ENCODE measurements around the gene SERPINB10.
A peak's percentile ranks its signal among the peaks of the same experiment; 100 is the strongest.

SERPINB10 gene

DNA sequence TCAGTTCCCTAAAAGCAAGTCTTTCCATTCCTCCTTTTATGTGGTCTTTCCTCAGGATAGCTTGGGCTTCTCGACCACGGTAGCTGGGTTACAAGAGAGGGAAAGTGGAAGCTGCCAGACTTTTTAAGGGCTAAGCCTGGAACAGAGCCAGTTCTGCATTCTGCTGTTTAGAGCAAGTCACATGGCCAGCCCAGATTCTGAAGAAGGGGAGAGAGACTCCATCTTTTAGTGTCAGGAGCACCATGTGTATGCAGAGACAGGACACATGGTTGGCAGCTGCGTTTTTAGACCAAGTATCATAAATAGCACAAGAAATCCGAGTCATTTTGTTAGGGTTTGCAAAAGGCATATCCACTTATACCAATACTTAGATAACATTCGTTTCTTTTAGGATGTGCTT is 46.1 kb downstream of the SERPINB10 start:
- CTCF ChIA-PET: interaction anchor here (0.8 to 3.8 kb wide), 3 partner anchors 10 to 40 kb away, joined by 3 to 39 read pairs (median 8); no protein-coding TSS in a partner anchor
- Histone ChIP-seq H3K4me1 (ENCODE audit: control insufficient read depth, insufficient read depth, low read length) (no peaks in the 10 kb centered on the region), H3K9me3 (ENCODE audit: control insufficient read depth, insufficient read depth, low read depth, low read length) (no peaks in the 10 kb centered on the region), H3K27ac (ENCODE audit: extremely low read depth, low read depth, low read length) (no peak overlapping the region), H3K36me3 (ENCODE audit: control insufficient read depth in 2 of 2, insufficient read depth in 1 of 2, low read length in 2 of 2) (no peaks in the 10 kb centered on the region; a peak in 1 of 3 replicates), H3K4me3 (ENCODE audit: low read depth, low read length) (no peak overlapping the region)
- POLR2A ChIA-PET: interaction anchor here (1.3 kb wide), 1 partner anchor 17 kb away, joined by 5 read pairs; the partner anchor contains the start of gene SERPINB8
- TF ChIP-seq, protein P1, sequence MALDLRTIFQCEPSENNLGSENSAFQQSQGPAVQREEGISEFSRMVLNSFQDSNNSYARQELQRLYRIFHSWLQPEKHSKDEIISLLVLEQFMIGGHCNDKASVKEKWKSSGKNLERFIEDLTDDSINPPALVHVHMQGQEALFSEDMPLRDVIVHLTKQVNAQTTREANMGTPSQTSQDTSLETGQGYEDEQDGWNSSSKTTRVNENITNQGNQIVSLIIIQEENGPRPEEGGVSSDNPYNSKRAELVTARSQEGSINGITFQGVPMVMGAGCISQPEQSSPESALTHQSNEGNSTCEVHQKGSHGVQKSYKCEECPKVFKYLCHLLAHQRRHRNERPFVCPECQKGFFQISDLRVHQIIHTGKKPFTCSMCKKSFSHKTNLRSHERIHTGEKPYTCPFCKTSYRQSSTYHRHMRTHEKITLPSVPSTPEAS (tag by site-specific recombination; IDR thresholded peaks at IDR 0.05): no peak
- TF ChIP-seq, protein P2, sequence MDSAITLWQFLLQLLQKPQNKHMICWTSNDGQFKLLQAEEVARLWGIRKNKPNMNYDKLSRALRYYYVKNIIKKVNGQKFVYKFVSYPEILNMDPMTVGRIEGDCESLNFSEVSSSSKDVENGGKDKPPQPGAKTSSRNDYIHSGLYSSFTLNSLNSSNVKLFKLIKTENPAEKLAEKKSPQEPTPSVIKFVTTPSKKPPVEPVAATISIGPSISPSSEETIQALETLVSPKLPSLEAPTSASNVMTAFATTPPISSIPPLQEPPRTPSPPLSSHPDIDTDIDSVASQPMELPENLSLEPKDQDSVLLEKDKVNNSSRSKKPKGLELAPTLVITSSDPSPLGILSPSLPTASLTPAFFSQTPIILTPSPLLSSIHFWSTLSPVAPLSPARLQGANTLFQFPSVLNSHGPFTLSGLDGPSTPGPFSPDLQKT (IDR thresholded peaks at IDR 0.05; ENCODE audit: borderline replicate concordance, low read depth, low read length): no peak
- no peak for TF ChIP-seq KLF16 (tag by site-specific recombination; IDR thresholded peaks at IDR 0.05)
- TF ChIP-seq ZNF561 (tag by site-specific recombination; IDR thresholded peaks at IDR 0.05; ENCODE audit: borderline replicate concordance): no peak
- TF ChIP-seq, protein P3, sequence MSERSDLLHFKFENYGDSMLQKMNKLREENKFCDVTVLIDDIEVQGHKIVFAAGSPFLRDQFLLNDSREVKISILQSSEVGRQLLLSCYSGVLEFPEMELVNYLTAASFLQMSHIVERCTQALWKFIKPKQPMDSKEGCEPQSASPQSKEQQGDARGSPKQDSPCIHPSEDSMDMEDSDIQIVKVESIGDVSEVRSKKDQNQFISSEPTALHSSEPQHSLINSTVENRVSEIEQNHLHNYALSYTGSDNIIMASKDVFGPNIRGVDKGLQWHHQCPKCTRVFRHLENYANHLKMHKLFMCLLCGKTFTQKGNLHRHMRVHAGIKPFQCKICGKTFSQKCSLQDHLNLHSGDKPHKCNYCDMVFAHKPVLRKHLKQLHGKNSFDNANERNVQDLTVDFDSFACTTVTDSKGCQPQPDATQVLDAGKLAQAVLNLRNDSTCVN (tag by site-specific recombination; optimal IDR thresholded peaks at IDR 0.05): no peak
- TF ChIP-seq ZNF433 (tag by site-specific recombination; IDR thresholded peaks at IDR 0.05; ENCODE audit: low read depth): no peak
- TF ChIP-seq BCL11A (tag by site-specific recombination; IDR thresholded peaks at IDR 0.05; ENCODE audit: low read depth): no peak
- no peak for TF ChIP-seq ZNF391 (tag by site-specific recombination; IDR thresholded peaks at IDR 0.05; ENCODE audit: borderline replicate concordance, low read depth)
- TF ChIP-seq ZNF146 (tag by site-specific recombination; IDR thresholded peaks at IDR 0.05): no peak
- TF ChIP-seq, protein P4, sequence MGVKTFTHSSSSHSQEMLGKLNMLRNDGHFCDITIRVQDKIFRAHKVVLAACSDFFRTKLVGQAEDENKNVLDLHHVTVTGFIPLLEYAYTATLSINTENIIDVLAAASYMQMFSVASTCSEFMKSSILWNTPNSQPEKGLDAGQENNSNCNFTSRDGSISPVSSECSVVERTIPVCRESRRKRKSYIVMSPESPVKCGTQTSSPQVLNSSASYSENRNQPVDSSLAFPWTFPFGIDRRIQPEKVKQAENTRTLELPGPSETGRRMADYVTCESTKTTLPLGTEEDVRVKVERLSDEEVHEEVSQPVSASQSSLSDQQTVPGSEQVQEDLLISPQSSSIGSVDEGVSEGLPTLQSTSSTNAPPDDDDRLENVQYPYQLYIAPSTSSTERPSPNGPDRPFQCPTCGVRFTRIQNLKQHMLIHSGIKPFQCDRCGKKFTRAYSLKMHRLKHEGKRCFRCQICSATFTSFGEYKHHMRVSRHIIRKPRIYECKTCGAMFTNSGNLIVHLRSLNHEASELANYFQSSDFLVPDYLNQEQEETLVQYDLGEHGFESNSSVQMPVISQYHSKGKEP (tag by site-specific recombination; IDR thresholded peaks at IDR 0.05): no peak
- no peak for TF ChIP-seq ZNF837 (tag by site-specific recombination; IDR thresholded peaks at IDR 0.05)
- no peak for TF ChIP-seq KLF8 (tag by site-specific recombination; IDR thresholded peaks at IDR 0.05)
- TF ChIP-seq ZNF621 (tag by site-specific recombination; IDR thresholded peaks at IDR 0.05): no peak
- no peak for TF ChIP-seq ZNF112 (tag by site-specific recombination; IDR thresholded peaks at IDR 0.05)
- TF ChIP-seq ZNF394 (tag by site-specific recombination; IDR thresholded peaks at IDR 0.05; ENCODE audit: borderline replicate concordance): no peak
- no peak for TF ChIP-seq ZNF624 (tag by site-specific recombination; IDR thresholded peaks at IDR 0.05)
- TF ChIP-seq ZNF510 (tag by site-specific recombination; IDR thresholded peaks at IDR 0.05; ENCODE audit: insufficient replicate concordance): no peak
- no peak for TF ChIP-seq SCRT1 (tag by site-specific recombination; IDR thresholded peaks at IDR 0.05; ENCODE audit: borderline replicate concordance)
- no peak for TF ChIP-seq OVOL3 (tag by site-specific recombination; IDR thresholded peaks at IDR 0.05)
- TF ChIP-seq ZNF19 (tag by site-specific recombination; IDR thresholded peaks at IDR 0.05; ENCODE audit: low read depth): no peak

DNA sequence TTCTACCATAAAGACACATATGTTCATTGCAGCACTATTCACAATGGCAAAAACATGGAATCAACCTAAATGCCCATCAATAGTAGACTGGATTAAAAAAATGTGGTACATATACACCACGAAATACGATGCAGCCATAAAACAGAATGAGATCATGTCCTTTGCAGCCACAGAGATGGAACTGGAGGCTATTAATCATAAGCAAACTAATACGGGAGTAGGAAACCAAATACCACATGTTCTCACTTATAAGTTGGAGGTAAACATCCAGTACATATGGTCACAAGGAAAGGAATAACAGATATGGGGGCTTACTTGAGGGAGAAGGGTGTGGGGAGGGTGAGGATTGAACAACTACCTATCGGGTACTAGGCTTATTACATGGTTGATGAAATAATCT is 49.0 kb downstream of the SERPINB10 start:
- Histone ChIP-seq H3K9me3 (ENCODE audit: control insufficient read depth, insufficient read depth, low read depth, low read length) (no peaks in the 10 kb centered on the region), H3K4me3 (ENCODE audit: low read depth, low read length) (no peak overlapping the region), H3K27ac (ENCODE audit: extremely low read depth, low read depth, low read length) (no peak overlapping the region), H3K4me1 (ENCODE audit: control insufficient read depth, insufficient read depth, low read length) (no peaks in the 10 kb centered on the region), H3K36me3 (ENCODE audit: control insufficient read depth in 2 of 2, insufficient read depth in 1 of 2, low read length in 2 of 2) (no peaks in the 10 kb centered on the region; a peak in 1 of 3 replicates)
- POLR2A ChIA-PET: no interaction called here
- CTCF ChIA-PET: no interaction called here
- 0 out of 2 replicates have a peak, but pooled peaks have one; percentile 20 for TF ChIP-seq ZFP37 (tag by site-specific recombination; IDR thresholded peaks at IDR 0.05)
- no peak for TF ChIP-seq ZNF585B (tag by site-specific recombination; IDR thresholded peaks at IDR 0.05)
- TF ChIP-seq ZNF548 (tag by site-specific recombination; IDR thresholded peaks at IDR 0.05): no peak
- TF ChIP-seq, protein P5, sequence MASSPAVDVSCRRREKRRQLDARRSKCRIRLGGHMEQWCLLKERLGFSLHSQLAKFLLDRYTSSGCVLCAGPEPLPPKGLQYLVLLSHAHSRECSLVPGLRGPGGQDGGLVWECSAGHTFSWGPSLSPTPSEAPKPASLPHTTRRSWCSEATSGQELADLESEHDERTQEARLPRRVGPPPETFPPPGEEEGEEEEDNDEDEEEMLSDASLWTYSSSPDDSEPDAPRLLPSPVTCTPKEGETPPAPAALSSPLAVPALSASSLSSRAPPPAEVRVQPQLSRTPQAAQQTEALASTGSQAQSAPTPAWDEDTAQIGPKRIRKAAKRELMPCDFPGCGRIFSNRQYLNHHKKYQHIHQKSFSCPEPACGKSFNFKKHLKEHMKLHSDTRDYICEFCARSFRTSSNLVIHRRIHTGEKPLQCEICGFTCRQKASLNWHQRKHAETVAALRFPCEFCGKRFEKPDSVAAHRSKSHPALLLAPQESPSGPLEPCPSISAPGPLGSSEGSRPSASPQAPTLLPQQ (tag by site-specific recombination; IDR thresholded peaks at IDR 0.05): no peak

All from HEK293 (cell line).